HepG2 (cell line): Measurements from ENCODE around the gene EVL. TPM values are rescaled to one million over a fixed set of nuclear protein-coding genes. Genes with fewer than 3 reads are reported as not detected.
A peak's percentile ranks its signal among the peaks of the same experiment; 100 is the strongest.

ENCODE experiments used
- ARHGAP35 ChIP-seq: sonication (generic); formaldehyde crosslinking; IDR thresholded peaks from 2 replicates; pipeline ENCODE4 v1.9.0; 2022; ENCODE audit warnings: mild to moderate bottlenecking, inconsistent platforms, moderate library complexity, missing genetic modification reagents, borderline replicate concordance
- ARNT2 ChIP-seq: sonication (generic); formaldehyde crosslinking; IDR thresholded peaks from 2 replicates; pipeline ENCODE4 v1.8.0; 2022; ENCODE audit warnings: mild to moderate bottlenecking, low read depth, missing genetic modification reagents, moderate library complexity
- HHEX ChIP-seq: IDR thresholded peaks from 2 replicates; pipeline ENCODE4 v1.6.1; 2016; ENCODE audit warnings: control low read depth
- JDP2 ChIP-seq: sonication (generic); formaldehyde crosslinking; IDR thresholded peaks from 2 replicates; pipeline ENCODE4 v1.8.1; 2022; ENCODE audit warnings: missing genetic modification reagents, borderline replicate concordance
- MED13 ChIP-seq: sonication (generic); formaldehyde crosslinking; IDR thresholded peaks from 2 replicates; pipeline ENCODE4 v1.5.0; 2020; ENCODE audit warnings: missing genetic modification reagents
- PRPF4 ChIP-seq: fragments of 200-400 bp; formaldehyde crosslinking; IDR thresholded peaks from 2 replicates; pipeline ENCODE4 v1.6.1; 2016; ENCODE audit warnings: low read length, low read depth; ENCODE audit not compliant: poor library complexity, severe bottlenecking
- RFX1 ChIP-seq: fragments of 450-650 bp; IDR thresholded peaks from 2 replicates; pipeline ENCODE4 v1.6.1; 2017
- SMARCE1 ChIP-seq: fragments of 450-650 bp; IDR thresholded peaks from 2 replicates; pipeline ENCODE4 v1.6.1; 2017; ENCODE audit warnings: borderline replicate concordance
- SNRNP70 ChIP-seq: fragments of 200-400 bp; formaldehyde crosslinking; IDR thresholded peaks from 2 replicates; pipeline ENCODE4 v1.6.1; 2017; ENCODE audit warnings: mild to moderate bottlenecking, low read depth, low read length, moderate library complexity
- TCF7 ChIP-seq: sonication (generic); IDR thresholded peaks from 2 replicates; pipeline ENCODE4 v1.6.1; 2016; ENCODE audit warnings: antibody characterized with exemption, low read depth
- ZKSCAN8 ChIP-seq: IDR thresholded peaks from 2 replicates; pipeline ENCODE4 v1.6.1; 2016; ENCODE audit warnings: borderline replicate concordance, missing genetic modification reagents, missing compliant biosample characterization
- ZNF431 ChIP-seq: sonication (generic); formaldehyde crosslinking; IDR thresholded peaks from 2 replicates; pipeline ENCODE4 v1.9.0; 2022; ENCODE audit warnings: missing genetic modification reagents, low read depth, mild to moderate bottlenecking, borderline replicate concordance
- ZSCAN31 ChIP-seq: sonication (generic); formaldehyde crosslinking; IDR thresholded peaks from 2 replicates; pipeline ENCODE4 v1.5.0; 2020; ENCODE audit warnings: low read depth, mild to moderate bottlenecking, missing genetic modification reagents
- polyA plus RNA-seq, 8 experiments: library from polyadenylated mRNA; depleted of rRNA in 3 of 8; stranded (reverse) in 7 of 8; unstranded in 1 of 8; fragments of >200 nt; fragmentation: Illumina TruSeq in 4 of 8; extraction: Trizol in 4 of 8; gene quantifications; 2 replicates each; pipeline versions ENCODE4 v1.2.1 to v1.2.3, GENCODE V29; 2011 to 2016; ENCODE audit warnings: low read depth in 4 of 8, missing spikeins in 1 of 8, mixed read lengths in 1 of 8; ENCODE audit not compliant: insufficient read depth in 1 of 8
- total RNA-seq, 5 experiments: library from RNA; depleted of rRNA; stranded (reverse); fragments of >200 nt; fragmentation: Illumina TruSeq; extraction: Trizol; gene quantifications; 2 replicates each; pipeline ENCODE4 v1.2.3, GENCODE V29; 2016; ENCODE audit warnings: low read depth in 1 of 5
- TF ChIP-seq, protein P1 (sequence below): sonication (generic); formaldehyde crosslinking; conservative IDR thresholded peaks from 2 replicates; pipeline ENCODE4 v1.5.0; 2020; ENCODE audit warnings: missing genetic modification reagents
- TF ChIP-seq, protein P2 (sequence below): sonication (generic); formaldehyde crosslinking; IDR thresholded peaks from 2 replicates; pipeline ENCODE4 v1.4.0; 2020; ENCODE audit warnings: missing genetic modification reagents, low read depth, mild to moderate bottlenecking, borderline replicate concordance
- TF ChIP-seq, protein P3 (sequence below): sonication (generic); formaldehyde crosslinking; IDR thresholded peaks from 2 replicates; pipeline ENCODE4 v1.4.0; 2020; ENCODE audit warnings: missing genetic modification reagents
- TF ChIP-seq, protein P4 (sequence below): sonication (generic); formaldehyde crosslinking; IDR thresholded peaks from 2 replicates; pipeline ENCODE4 v1.5.0; 2020; ENCODE audit warnings: mild to moderate bottlenecking, missing genetic modification reagents
- TF ChIP-seq, protein P5 (sequence below): sonication (generic); formaldehyde crosslinking; IDR thresholded peaks from 2 replicates; pipeline ENCODE4 v1.5.1; 2020; ENCODE audit warnings: mild to moderate bottlenecking, missing genetic modification reagents, borderline replicate concordance
- TF ChIP-seq, protein P6 (sequence below): IDR thresholded peaks from 2 replicates; pipeline ENCODE4 v1.6.1; 2016; ENCODE audit warnings: missing compliant biosample characterization, missing genetic modification reagents, borderline replicate concordance
- TF ChIP-seq, protein P7 (sequence below): sonication (generic); formaldehyde crosslinking; conservative IDR thresholded peaks from 2 replicates; pipeline ENCODE4 v1.8.0; 2022; ENCODE audit warnings: mild to moderate bottlenecking, moderate library complexity, missing genetic modification reagents

The EVL gene
- total and polyA plus RNA-seq, 2 of the 13 experiments (the other 11 are each of a cell fraction or from before 2014, with no cell fraction given), result 15.1 to 31.2 TPM

DNA sequence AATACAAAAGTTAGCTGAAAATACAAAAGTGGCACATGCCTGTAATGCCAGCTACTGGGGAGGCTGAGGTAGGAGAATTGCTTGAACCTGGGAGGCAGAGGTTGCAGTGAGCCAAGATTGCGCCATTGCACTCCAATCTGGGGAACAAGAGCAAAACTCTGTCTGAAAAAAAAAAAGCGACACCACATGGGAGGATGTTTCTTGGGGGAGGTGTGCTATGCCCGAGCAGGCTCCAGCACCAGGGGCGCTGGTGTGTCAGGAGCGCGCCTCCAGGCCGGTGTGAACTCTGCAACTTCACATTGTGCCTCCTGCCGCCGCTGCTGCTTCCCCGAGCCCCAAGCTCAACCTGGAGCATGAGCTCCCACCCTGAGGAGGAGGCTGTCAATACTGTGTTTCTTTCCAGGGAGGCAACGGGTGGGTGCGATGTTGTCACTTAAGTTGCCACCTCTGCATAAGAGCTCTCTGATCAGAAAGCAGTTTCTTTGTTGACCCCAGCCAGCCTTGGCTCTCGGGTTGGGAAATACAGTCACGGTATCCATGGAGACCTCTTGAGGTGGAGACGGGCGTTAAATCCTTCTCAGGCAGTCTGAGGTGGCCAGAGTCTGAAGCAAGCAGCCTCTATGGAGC is 75.3 kb downstream of the EVL start (continued):
- TF ChIP-seq SMARCE1, result no peak
- TF ChIP-seq, protein P1, sequence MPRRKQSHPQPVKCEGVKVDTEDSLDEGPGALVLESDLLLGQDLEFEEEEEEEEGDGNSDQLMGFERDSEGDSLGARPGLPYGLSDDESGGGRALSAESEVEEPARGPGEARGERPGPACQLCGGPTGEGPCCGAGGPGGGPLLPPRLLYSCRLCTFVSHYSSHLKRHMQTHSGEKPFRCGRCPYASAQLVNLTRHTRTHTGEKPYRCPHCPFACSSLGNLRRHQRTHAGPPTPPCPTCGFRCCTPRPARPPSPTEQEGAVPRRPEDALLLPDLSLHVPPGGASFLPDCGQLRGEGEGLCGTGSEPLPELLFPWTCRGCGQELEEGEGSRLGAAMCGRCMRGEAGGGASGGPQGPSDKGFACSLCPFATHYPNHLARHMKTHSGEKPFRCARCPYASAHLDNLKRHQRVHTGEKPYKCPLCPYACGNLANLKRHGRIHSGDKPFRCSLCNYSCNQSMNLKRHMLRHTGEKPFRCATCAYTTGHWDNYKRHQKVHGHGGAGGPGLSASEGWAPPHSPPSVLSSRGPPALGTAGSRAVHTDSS (CRISPR knock-in tag), result no peak
- TF ChIP-seq ARHGAP35 (CRISPR knock-in tag), result no peak
- TF ChIP-seq JDP2 (CRISPR knock-in tag), result no peak
- TF ChIP-seq RFX1, result no peak
- no peak for TF ChIP-seq MED13 (CRISPR knock-in tag)
- TF ChIP-seq, protein P2, sequence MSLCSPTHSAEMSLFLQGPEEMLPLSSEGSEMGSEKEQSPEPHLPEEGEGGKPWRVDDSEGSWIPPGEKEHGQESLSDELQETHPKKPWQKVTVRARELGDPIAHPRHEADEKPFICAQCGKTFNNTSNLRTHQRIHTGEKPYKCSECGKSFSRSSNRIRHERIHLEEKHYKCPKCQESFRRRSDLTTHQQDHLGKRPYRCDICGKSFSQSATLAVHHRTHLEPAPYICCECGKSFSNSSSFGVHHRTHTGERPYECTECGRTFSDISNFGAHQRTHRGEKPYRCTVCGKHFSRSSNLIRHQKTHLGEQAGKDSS (CRISPR knock-in tag), result no peak
- TF ChIP-seq, protein P3, sequence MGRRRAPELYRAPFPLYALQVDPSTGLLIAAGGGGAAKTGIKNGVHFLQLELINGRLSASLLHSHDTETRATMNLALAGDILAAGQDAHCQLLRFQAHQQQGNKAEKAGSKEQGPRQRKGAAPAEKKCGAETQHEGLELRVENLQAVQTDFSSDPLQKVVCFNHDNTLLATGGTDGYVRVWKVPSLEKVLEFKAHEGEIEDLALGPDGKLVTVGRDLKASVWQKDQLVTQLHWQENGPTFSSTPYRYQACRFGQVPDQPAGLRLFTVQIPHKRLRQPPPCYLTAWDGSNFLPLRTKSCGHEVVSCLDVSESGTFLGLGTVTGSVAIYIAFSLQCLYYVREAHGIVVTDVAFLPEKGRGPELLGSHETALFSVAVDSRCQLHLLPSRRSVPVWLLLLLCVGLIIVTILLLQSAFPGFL, result no peak
- 0 out of 2 replicates have a peak, but pooled peaks have one; percentile 47 for TF ChIP-seq ZKSCAN8 (CRISPR knock-in tag)
- TF ChIP-seq, protein P4, sequence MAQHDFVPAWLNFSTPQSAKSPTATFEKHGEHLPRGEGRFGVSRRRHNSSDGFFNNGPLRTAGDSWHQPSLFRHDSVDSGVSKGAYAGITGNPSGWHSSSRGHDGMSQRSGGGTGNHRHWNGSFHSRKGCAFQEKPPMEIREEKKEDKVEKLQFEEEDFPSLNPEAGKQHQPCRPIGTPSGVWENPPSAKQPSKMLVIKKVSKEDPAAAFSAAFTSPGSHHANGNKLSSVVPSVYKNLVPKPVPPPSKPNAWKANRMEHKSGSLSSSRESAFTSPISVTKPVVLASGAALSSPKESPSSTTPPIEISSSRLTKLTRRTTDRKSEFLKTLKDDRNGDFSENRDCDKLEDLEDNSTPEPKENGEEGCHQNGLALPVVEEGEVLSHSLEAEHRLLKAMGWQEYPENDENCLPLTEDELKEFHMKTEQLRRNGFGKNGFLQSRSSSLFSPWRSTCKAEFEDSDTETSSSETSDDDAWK, result no peak
- no peak for TF ChIP-seq TCF7
- TF ChIP-seq, protein P5, sequence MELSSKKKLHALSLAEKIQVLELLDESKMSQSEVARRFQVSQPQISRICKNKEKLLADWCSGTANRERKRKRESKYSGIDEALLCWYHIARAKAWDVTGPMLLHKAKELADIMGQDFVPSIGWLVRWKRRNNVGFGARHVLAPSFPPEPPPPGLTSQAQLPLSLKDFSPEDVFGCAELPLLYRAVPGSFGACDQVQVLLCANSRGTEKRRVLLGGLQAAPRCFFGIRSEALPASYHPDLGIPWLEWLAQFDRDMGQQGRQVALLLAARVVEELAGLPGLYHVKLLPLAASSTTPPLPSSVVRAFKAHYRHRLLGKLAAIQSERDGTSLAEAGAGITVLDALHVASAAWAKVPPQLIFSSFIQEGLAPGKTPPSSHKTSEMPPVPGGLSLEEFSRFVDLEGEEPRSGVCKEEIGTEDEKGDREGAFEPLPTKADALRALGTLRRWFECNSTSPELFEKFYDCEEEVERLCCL (CRISPR knock-in tag), result no peak
- TF ChIP-seq, protein P6, sequence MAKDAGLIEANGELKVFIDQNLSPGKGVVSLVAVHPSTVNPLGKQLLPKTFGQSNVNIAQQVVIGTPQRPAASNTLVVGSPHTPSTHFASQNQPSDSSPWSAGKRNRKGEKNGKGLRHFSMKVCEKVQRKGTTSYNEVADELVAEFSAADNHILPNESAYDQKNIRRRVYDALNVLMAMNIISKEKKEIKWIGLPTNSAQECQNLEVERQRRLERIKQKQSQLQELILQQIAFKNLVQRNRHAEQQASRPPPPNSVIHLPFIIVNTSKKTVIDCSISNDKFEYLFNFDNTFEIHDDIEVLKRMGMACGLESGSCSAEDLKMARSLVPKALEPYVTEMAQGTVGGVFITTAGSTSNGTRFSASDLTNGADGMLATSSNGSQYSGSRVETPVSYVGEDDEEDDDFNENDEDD (CRISPR knock-in tag), result peak; percentile 46; the same call in 1 of the 2 replicates
- TF ChIP-seq, protein P7, sequence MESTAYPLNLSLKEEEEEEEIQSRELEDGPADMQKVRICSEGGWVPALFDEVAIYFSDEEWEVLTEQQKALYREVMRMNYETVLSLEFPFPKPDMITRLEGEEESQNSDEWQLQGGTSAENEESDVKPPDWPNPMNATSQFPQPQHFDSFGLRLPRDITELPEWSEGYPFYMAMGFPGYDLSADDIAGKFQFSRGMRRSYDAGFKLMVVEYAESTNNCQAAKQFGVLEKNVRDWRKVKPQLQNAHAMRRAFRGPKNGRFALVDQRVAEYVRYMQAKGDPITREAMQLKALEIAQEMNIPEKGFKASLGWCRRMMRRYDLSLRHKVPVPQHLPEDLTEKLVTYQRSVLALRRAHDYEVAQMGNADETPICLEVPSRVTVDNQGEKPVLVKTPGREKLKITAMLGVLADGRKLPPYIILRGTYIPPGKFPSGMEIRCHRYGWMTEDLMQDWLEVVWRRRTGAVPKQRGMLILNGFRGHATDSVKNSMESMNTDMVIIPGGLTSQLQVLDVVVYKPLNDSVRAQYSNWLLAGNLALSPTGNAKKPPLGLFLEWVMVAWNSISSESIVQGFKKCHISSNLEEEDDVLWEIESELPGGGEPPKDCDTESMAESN (CRISPR knock-in tag), result 0 out of 2 replicates have a peak, but pooled peaks have one; percentile 44
- no peak for TF ChIP-seq HHEX (CRISPR knock-in tag)
- peak; percentile 47; the same call in 1 of the 2 replicates for TF ChIP-seq ARNT2 (CRISPR knock-in tag)
- no peak for TF ChIP-seq PRPF4
- no peak for TF ChIP-seq ZNF431 (CRISPR knock-in tag)
- no peak for TF ChIP-seq ZSCAN31
- no peak for TF ChIP-seq SNRNP70
